Activated naive CD4-positive, alpha-beta T cell treated with anti-CD3 and anti-CD28 coated beads for 36 hours (primary cell): ENCODE data around the gene NOS1AP. TPM values are rescaled to one million over a fixed set of nuclear protein-coding genes. Genes with fewer than 3 reads are reported as not detected.
"Not testable (repeated sequence)": the region's sequence is repeated elsewhere in the genome, so short reads cannot be mapped to it uniquely, and the experiment has no call there.

Source experiments
- CTCF ChIA-PET: fragments of 350-600 bp; sonication (Branson Sonifier 250); formaldehyde crosslinking; loops from one replicate; lab custom pipeline; 2021; ENCODE audit warnings: antibody characterized with exemption; lab: Charles Lee
- DNase-seq: peaks from one replicate; pipeline ENCODE4 v3.0.0-alpha.2; 2020
- H3K27ac Mint-ChIP-seq: one replicate; pipeline ENCODE4 v1.8.0; 2021; ENCODE audit warnings: mild to moderate bottlenecking, mixed read lengths
- H3K27me3 Mint-ChIP-seq: one replicate; pipeline ENCODE4 v1.8.0; 2021; ENCODE audit warnings: low read depth, mixed read lengths
- H3K36me3 Mint-ChIP-seq: one replicate; pipeline ENCODE4 v1.8.0; 2021; ENCODE audit warnings: low read depth, mixed read lengths
- H3K4me1 Mint-ChIP-seq: one replicate; pipeline ENCODE4 v1.8.0; 2021; ENCODE audit warnings: low read depth, mixed read lengths
- H3K4me3 Mint-ChIP-seq: one replicate; pipeline ENCODE4 v1.8.0; 2021; ENCODE audit warnings: mild to moderate bottlenecking, moderate library complexity, mixed read lengths
- H3K9me3 Mint-ChIP-seq: one replicate; pipeline ENCODE4 v1.8.0; 2021; ENCODE audit warnings: mixed read lengths
- intact Hi-C: fragments of 100-400 bp; cut with micrococcal nuclease; formaldehyde crosslinking; loops from one replicate; pipeline ENCODE4 v1.15.1; 2023
- total RNA-seq, 2 experiments: library from RNA; stranded (reverse); gene quantifications; one replicate each; pipeline ENCODE4 v1.2.3, GENCODE V29; 2021

Gene NOS1AP
- total RNA-seq, 2 experiments from 2014 or later, result 0.33 to 0.42 TPM

DNA sequence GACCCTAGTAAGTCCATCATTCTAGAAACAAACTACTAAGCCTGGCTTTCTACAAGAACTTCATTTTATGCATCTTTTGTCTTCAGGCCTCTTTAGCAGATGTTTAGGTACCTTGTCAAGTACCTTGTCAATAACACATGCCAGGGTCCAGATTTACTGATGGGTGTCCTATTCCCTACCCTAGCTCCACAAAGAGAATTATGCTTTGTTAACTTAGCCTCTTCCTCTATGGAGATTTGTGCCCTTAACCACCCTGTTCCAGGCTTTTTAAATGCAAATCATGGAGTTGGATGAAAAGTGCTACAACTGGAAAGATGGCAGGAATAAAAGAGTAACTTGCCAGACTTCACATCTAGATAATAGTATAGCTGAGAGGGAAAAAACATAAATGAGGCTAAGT is 264.5 kb downstream of the NOS1AP start:
- no peaks in the 10 kb centered on the region for H3K9me3 Mint-ChIP-seq
- H3K4me3 Mint-ChIP-seq, result no peak overlapping the region
- no peak for DNase-seq
- CTCF ChIA-PET, result no interaction called here
- H3K36me3 Mint-ChIP-seq, result no peaks in the 10 kb centered on the region
- H3K27me3 Mint-ChIP-seq, result no peaks in the 10 kb centered on the region
- no peak overlapping the region for H3K27ac Mint-ChIP-seq
- intact Hi-C loops, result no loop called here
- H3K4me1 Mint-ChIP-seq, result no peaks in the 10 kb centered on the region

GRCh38 chr1:162335126-162335525 is 265.6 kb downstream of the NOS1AP start:
- H3K27ac Mint-ChIP-seq, result no peak overlapping the region
- CTCF ChIA-PET, result interaction anchor here (0.8 kb wide), 1 partner anchor 10 kb away, joined by 3 read pairs; no protein-coding TSS in a partner anchor
- no peaks in the 10 kb centered on the region for H3K27me3 Mint-ChIP-seq

DNA sequence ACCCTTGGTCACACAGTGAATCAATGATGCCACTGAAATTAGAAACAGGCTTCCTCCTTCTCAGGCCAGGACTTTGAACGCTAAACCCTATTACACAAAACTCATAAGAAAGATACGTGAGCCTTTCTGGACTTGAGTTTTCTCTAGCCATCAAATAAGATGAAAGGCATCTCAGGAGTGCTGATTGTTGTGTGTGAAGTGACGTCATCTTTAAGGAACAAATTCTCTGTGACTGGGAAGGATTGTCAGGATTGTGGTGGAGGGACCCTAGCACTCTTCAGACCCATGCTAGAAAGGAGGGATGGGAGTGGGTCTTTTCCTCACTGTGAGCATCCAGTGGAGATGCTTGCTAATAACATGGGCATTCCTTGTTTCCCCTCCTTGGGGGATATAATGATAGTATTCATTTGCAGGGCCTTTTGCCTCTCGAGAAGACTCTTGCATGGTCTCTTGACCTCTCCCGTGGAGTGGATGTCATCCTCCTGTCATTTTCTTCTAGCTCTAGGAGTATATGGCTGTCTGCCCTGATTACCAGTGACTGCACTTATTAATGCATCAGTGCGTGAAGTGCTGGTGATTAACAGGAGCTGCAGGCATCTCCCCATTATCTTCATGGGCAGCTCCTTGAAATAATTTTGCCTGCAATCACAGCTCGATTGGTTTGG is 267.3 kb downstream of the NOS1AP start:
- no peak overlapping the region for H3K4me3 Mint-ChIP-seq
- no peaks in the 10 kb centered on the region for H3K36me3 Mint-ChIP-seq
- DNase-seq, result no peak
- peaks cover 2% of the 10 kb centered on the region for H3K27me3 Mint-ChIP-seq
- no peak overlapping the region for H3K27ac Mint-ChIP-seq
- intact Hi-C loops, result no loop called here
- H3K9me3 Mint-ChIP-seq, result no peaks in the 10 kb centered on the region
- CTCF ChIA-PET, result no interaction called here
- H3K4me1 Mint-ChIP-seq, result no peaks in the 10 kb centered on the region

More at GRCh38 chr1:162335126-162335525, 265.6 kb downstream of the NOS1AP start:
- Mint-ChIP-seq H3K4me1 (no peaks in the 10 kb centered on the region), H3K9me3 (no peaks in the 10 kb centered on the region), H3K4me3 (no peak overlapping the region), H3K36me3 (no peaks in the 10 kb centered on the region)
- DNase-seq, result no peak
- intact Hi-C loops, result no loop called here

DNA sequence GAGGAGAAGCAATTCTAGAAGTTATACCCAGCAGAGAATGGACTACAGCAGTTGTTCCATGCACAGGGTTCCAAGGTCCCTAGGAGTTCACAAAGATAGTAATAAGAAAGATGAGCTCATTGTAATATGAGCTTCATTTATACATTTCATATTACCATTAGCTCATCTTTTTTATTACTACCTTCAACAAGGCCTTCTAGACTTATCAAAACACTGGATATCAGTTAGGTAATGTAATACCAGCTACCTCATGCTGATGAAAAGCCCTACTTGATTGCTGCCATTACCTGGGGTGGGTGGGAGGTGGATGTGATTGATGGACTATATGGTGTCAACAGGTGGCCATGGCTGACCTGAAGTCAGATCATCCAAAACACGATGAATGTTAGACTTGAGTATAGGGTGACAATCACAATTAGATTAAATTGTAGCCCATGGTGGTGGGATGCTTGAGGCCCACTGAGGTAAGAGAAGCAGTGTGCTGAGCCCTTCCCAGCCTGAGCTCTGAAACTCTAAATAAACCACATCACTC is 273.0 kb downstream of the NOS1AP start:
- intact Hi-C loops, result no loop called here
- Mint-ChIP-seq H3K9me3 (no peaks in the 10 kb centered on the region), H3K27ac (no peak overlapping the region), H3K27me3 (peaks cover 2% of the 10 kb centered on the region), H3K4me3 (no peak overlapping the region), H3K4me1 (no peaks in the 10 kb centered on the region), H3K36me3 (no peaks in the 10 kb centered on the region)
- no peak for DNase-seq
- CTCF ChIA-PET, result interaction anchor here (0.6 kb wide), 2 partner anchors 102 to 972 kb away, joined by 3 read pairs; no protein-coding TSS in a partner anchor

DNA sequence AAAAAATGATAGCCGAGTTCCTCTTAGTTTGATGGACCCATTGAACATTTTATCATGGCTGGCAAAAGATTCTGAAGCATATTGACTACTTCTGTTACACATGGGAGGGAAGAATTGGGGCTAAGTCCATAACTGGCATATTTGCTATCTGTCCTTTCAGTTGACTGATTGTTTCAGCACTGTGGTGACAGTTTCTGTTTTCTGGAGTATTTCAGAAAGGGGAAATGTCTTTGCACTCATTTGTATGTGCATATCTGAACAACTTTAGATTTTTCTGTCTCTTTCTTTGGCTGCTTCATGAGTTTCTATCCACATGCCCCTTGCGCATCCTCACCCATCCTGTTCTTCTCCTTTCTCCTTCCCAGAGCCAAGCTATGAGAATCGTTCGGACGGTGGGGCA is 274.0 kb downstream of the NOS1AP start:
- Mint-ChIP-seq H3K4me1 (no peaks in the 10 kb centered on the region), H3K9me3 (no peaks in the 10 kb centered on the region), H3K27me3 (peaks cover 2% of the 10 kb centered on the region), H3K36me3 (no peaks in the 10 kb centered on the region), H3K27ac (no peak overlapping the region), H3K4me3 (no peak overlapping the region)
- CTCF ChIA-PET, result no interaction called here
- intact Hi-C loops, result no loop called here
- DNase-seq, result no peak

GRCh38 chr1:162347281-162347680 is 277.8 kb downstream of the NOS1AP start:
- CTCF ChIA-PET, result interaction anchor here (0.5 kb wide), 1 partner anchor 72 kb away, joined by 3 read pairs; no protein-coding TSS in a partner anchor

DNA sequence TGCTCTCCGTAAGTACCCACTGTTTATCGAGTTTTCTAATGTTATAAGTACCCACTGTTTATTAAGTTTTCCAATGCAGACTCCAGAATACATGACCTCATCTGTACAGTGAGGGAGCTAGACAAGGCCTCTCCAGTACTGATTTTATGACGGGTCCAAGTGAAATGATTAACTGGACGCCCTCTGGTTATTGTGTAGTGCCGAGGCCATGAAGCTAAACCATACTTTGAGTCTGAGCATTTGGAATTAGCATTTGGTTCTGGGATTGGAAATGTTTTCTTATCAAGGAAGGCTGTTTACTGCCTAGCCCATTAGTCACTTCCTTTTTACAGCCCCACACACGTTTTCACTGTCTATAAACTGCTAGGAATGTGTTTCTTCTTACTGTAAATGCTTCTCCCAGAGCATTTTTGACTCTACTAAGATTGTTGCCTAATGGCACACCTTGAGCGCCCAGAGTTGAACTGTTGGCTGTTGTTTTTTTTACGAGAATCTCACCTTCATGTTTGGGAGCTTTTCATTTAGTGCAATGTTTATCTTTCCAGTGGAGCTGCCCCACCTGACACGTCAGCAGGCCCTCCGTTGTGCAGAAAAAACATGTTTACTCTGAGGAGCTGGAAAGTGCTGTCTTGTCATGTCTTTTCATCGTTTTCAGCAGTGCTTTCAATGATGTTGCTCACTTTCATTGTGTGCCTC is 280.3 kb downstream of the NOS1AP start:
- H3K36me3 Mint-ChIP-seq, result no peaks in the 10 kb centered on the region
- CTCF ChIA-PET, result no interaction called here
- H3K27ac Mint-ChIP-seq, result no peak overlapping the region
- intact Hi-C loops, result no loop called here
- H3K4me1 Mint-ChIP-seq, result no peaks in the 10 kb centered on the region
- no peak for DNase-seq
- no peak overlapping the region for H3K4me3 Mint-ChIP-seq
- H3K27me3 Mint-ChIP-seq, result peaks cover 2% of the 10 kb centered on the region
- no peaks in the 10 kb centered on the region for H3K9me3 Mint-ChIP-seq

More at GRCh38 chr1:162347281-162347680, 277.8 kb downstream of the NOS1AP start:
- no peak overlapping the region for H3K27ac Mint-ChIP-seq
- DNase-seq, result no peak
- H3K4me3 Mint-ChIP-seq, result no peak overlapping the region
- no peaks in the 10 kb centered on the region for H3K36me3 Mint-ChIP-seq
- H3K9me3 Mint-ChIP-seq, result no peaks in the 10 kb centered on the region
- no peaks in the 10 kb centered on the region for H3K4me1 Mint-ChIP-seq
- peaks cover 2% of the 10 kb centered on the region for H3K27me3 Mint-ChIP-seq
- intact Hi-C loops, result no loop called here

DNA sequence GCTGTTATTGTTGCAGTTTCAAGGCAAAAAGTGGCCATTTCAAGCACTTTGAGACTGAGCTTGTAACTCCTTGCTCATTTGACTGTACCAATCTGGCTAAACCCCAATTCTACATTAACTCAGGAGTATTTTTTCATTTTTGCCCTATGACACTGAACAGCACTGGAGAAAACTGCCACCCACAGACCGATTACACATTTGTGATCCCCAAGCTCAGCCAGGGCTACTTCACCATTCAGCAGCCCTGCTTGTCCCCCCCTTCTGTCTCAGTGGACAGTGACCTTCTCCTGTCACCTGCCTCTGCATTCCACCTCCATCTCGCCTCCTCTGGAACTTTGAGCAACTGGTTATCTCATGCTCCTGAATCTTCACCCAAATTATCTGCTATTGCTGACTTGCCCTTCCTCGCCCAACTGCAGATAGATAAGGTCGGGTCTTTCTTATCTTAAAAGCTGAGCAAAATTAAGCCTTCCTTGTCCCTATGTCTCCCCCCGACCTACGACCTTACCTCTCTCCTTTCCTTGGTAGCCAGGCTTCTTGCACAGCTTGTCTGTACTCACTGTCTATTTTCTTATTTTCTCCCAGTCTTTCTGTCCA is 281.9 kb downstream of the NOS1AP start:
- CTCF ChIA-PET, result interaction anchor here (1.1 kb wide), 2 partner anchors 40 to 497 kb away, joined by 3 read pairs; no protein-coding TSS in a partner anchor
- intact Hi-C loops, result no loop called here
- Mint-ChIP-seq H3K36me3 (no peaks in the 10 kb centered on the region), H3K4me3 (no peak overlapping the region), H3K27me3 (peaks cover 2% of the 10 kb centered on the region), H3K4me1 (no peaks in the 10 kb centered on the region), H3K27ac (no peak overlapping the region), H3K9me3 (no peaks in the 10 kb centered on the region)
- no peak for DNase-seq

DNA sequence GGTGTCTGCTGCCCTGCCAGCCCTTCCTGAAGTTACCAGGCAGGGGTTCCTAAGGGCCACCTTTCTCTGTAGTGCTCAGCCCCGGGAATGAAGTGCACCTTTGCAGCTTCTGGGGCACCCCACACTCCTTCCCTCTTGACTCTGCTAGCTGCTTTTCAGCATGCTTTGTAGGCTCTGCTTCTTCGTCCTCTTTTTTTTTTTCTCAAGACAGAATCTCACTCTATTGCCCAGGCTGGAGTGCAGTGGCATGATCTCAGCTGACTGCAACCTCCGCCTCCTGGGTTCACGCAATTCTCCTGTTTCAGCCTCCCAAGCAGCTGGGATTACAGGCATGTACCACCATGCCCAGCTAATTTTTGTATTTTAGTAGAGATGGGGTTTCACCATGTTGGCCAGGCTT is 282.4 kb downstream of the NOS1AP start:
- H3K27ac Mint-ChIP-seq, DNase-seq, H3K36me3 Mint-ChIP-seq, H3K9me3 Mint-ChIP-seq, H3K4me3 Mint-ChIP-seq, H3K27me3 Mint-ChIP-seq, H3K4me1 Mint-ChIP-seq, intact Hi-C loops: not testable (repeated sequence)
- CTCF ChIA-PET, result interaction anchor here (1.1 kb wide), 2 partner anchors 40 to 497 kb away, joined by 3 read pairs; no protein-coding TSS in a partner anchor

- H3K36me3 Mint-ChIP-seq, result no peaks in the 10 kb centered on the region
- H3K4me3 Mint-ChIP-seq, result no peak overlapping the region
- no peak for DNase-seq
- peaks cover 2% of the 10 kb centered on the region for H3K27me3 Mint-ChIP-seq
- no peaks in the 10 kb centered on the region for H3K4me1 Mint-ChIP-seq
- no peak overlapping the region for H3K27ac Mint-ChIP-seq
- CTCF ChIA-PET, result no interaction called here
- intact Hi-C loops, result no loop called here
- no peaks in the 10 kb centered on the region for H3K9me3 Mint-ChIP-seq
Measured at GRCh38 chr1:162353078-162353477, 283.6 kb downstream of the NOS1AP start.

DNA sequence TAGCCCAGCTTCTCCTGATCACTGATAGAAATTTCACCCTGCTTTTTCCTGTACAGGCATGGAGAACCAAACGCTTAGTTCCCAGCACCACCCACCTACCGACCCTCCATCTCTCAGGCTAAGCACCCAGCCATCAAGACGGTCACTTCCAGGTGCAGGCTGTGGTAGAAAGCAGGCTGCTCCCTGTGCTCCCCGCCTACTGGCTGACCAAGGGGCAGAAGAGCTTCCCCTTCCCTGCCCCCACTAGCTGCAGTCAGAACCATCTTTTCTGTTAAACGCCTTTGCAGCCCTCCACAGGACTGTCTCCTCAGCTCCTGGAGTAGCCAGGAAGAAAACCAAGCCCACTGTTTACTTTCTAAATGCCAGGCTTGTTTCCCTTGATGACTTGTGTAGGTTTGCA is 284.2 kb downstream of the NOS1AP start:
- Mint-ChIP-seq H3K4me1 (no peaks in the 10 kb centered on the region), H3K27me3 (peaks cover 2% of the 10 kb centered on the region), H3K9me3 (no peaks in the 10 kb centered on the region), H3K27ac (no peak overlapping the region), H3K4me3 (no peak overlapping the region), H3K36me3 (no peaks in the 10 kb centered on the region)
- DNase-seq, result no peak
- CTCF ChIA-PET, result interaction anchor here (0.7 kb wide), 1 partner anchor 136 kb away, joined by 3 read pairs; no protein-coding TSS in a partner anchor
- intact Hi-C loops, result no loop called here

DNA sequence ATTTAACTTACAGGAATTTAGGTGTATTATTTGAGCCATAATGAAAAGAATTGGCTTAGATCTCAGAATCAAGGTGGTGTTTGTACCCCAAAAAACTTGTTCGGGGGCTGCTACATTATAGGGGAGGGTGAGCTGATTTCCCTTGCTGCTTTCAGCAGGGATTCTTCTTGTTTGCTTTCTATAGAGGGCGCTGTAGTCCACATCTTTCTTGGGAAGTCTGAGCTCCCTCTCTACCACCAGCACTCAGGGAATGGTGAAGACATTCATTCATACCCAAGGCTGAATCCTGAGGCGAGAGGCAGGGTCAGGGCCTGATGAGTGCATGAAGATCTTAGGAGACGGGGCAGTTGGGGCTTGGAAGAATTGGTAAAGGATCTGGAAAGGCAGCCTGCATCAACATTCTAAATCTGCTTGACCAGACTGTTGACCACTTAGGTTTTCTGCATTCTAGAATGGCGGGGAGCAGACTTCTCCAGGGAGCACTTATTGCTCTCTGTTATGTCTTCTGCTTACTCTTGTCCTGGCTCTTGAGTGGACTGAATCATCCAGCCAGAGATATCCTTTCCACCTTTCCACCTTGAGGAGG is 288.3 kb downstream of the NOS1AP start:
- intact Hi-C loops, result loop anchor here (5.0 kb wide), 1 partner anchor 815 kb away; no protein-coding TSS in a partner anchor

More for the DNA sequence above, 288.3 kb downstream of the NOS1AP start:
- no peaks in the 10 kb centered on the region for H3K9me3 Mint-ChIP-seq
- H3K27ac Mint-ChIP-seq, result no peak overlapping the region
- CTCF ChIA-PET, result interaction anchor here (0.9 to 1.1 kb wide), 4 partner anchors 9 to 38 kb away, joined by 3 to 4 read pairs (median 4); partner anchors contain the start of gene C1orf226
- no peaks in the 10 kb centered on the region for H3K36me3 Mint-ChIP-seq
- peak; percentile 13 for DNase-seq
- H3K4me3 Mint-ChIP-seq, result no peak overlapping the region
- H3K4me1 Mint-ChIP-seq, result no peaks in the 10 kb centered on the region
- no peaks in the 10 kb centered on the region for H3K27me3 Mint-ChIP-seq
